ENCODE results near the gene AK3.

AK3 gene

DNA sequence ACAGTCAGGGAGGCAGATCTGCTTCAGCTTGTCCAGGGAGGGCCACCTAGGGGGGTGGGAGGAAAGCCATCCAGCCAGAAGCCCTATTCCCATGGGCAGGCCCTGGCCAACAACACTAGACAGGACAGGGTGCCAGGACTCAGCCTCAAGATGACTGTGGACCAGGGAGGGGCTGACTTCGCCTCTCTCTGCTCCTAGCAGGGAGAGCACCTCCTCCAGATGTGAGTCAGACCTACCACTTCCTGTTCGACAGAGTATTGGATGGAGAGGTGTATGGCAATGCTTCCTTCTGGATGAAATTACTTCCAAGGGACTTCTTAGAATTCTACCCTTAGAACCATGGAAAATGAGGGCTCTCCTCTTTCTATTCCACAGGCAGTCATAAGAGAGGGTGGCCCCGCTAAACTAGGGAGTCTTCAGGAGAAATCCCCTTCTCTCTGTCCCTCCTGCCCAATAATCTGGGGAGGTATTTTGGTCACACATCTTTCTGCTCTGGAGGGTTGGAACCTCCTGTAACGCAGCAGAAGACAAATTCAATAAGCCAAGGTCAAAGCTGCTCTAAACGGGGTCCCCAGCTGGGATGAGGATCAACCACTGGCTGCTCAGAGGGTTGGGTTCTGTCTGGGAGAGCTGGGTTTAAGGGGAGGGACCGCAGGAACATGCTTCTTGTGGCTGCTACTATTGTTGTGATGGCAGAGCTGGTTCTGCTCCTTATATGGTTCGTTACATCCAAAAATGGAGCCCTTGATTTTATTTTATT lies 28.5 kb upstream of the AK3 start:
- Histone ChIP-seq H3K79me2 (ENCODE audit: insufficient read depth, low read length) (no peaks in the 10 kb centered on the region), H3K27me3 (ENCODE audit: low read length) (no peaks in the 10 kb centered on the region), H3K9ac (ENCODE audit: low read length) (no peak overlapping the region), H2AFZ (ENCODE audit: low read depth, low read length, severe bottlenecking) (no peak overlapping the region), H3K4me3 (ENCODE audit: insufficient read depth, low read length, poor library complexity, severe bottlenecking) (no peak overlapping the region), H3K9me2 (replicated peaks; ENCODE audit: insufficient read depth, low read length) (no peaks in the 10 kb centered on the region), H3K4me2 (ENCODE audit: low read depth, low read length, poor library complexity, severe bottlenecking) (no peak overlapping the region), H3K36me3 (ENCODE audit: low read length) (no peaks in the 10 kb centered on the region), H3K9me3 (ENCODE audit: insufficient read depth, low read length) (no peaks in the 10 kb centered on the region), H4K20me1 (ENCODE audit: low read depth, low read length) (no peaks in the 10 kb centered on the region), H3F3A (ENCODE audit: insufficient read depth) (no peaks in the 10 kb centered on the region), H3K27ac (ENCODE audit: low read depth, low read length) (no peak overlapping the region)
- TF ChIP-seq, protein P1, sequence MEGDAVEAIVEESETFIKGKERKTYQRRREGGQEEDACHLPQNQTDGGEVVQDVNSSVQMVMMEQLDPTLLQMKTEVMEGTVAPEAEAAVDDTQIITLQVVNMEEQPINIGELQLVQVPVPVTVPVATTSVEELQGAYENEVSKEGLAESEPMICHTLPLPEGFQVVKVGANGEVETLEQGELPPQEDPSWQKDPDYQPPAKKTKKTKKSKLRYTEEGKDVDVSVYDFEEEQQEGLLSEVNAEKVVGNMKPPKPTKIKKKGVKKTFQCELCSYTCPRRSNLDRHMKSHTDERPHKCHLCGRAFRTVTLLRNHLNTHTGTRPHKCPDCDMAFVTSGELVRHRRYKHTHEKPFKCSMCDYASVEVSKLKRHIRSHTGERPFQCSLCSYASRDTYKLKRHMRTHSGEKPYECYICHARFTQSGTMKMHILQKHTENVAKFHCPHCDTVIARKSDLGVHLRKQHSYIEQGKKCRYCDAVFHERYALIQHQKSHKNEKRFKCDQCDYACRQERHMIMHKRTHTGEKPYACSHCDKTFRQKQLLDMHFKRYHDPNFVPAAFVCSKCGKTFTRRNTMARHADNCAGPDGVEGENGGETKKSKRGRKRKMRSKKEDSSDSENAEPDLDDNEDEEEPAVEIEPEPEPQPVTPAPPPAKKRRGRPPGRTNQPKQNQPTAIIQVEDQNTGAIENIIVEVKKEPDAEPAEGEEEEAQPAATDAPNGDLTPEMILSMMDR (IDR thresholded peaks at IDR 0.05; ENCODE audit: insufficient read depth, low read length, poor library complexity, severe bottlenecking), result no peak
- TF ChIP-seq EZH2phosphoT487 (conservative IDR thresholded peaks at IDR 0.05; ENCODE audit: low read length), result no peak

DNA sequence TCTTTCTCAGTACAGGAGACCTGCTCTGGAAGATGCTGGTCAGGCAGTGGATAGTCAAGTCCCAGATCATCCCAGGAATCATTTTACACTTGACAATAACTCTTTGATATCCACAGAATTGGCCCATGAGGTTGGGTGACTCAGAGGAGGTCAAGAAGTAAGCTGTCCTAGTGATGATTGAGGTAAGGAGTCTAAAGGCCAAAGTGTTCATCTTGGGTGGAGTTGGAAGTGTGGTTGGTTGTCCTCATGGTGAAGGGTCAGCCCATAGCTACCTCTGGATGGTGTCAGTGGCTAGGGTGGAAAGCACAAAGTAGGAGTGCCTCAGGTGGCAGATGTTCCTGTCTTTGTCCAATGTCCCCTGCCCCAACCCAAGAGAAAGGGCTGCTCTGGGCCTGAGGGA lies 27.7 kb upstream of the AK3 start:
- Histone ChIP-seq H3K9me3 (ENCODE audit: insufficient read depth, low read length) (no peaks in the 10 kb centered on the region), H3K9ac (ENCODE audit: low read length) (no peak overlapping the region), H3K27ac (ENCODE audit: low read depth, low read length) (no peak overlapping the region), H3K27me3 (ENCODE audit: low read length) (no peaks in the 10 kb centered on the region), H2AFZ (ENCODE audit: low read depth, low read length, severe bottlenecking) (no peak overlapping the region), H4K20me1 (ENCODE audit: low read depth, low read length) (no peaks in the 10 kb centered on the region), H3K79me2 (ENCODE audit: insufficient read depth, low read length) (no peaks in the 10 kb centered on the region), H3K4me3 (ENCODE audit: insufficient read depth, low read length, poor library complexity, severe bottlenecking) (no peak overlapping the region), H3K36me3 (ENCODE audit: low read length) (no peaks in the 10 kb centered on the region), H3K9me2 (replicated peaks; ENCODE audit: insufficient read depth, low read length) (no peaks in the 10 kb centered on the region), H3F3A (ENCODE audit: insufficient read depth) (no peaks in the 10 kb centered on the region), H3K4me2 (ENCODE audit: low read depth, low read length, poor library complexity, severe bottlenecking) (no peak overlapping the region)
- TF ChIP-seq EZH2phosphoT487 (conservative IDR thresholded peaks at IDR 0.05; ENCODE audit: low read length), result no peak
- TF ChIP-seq, protein P1 (IDR thresholded peaks at IDR 0.05; ENCODE audit: insufficient read depth, low read length, poor library complexity, severe bottlenecking), result no peak

DNA sequence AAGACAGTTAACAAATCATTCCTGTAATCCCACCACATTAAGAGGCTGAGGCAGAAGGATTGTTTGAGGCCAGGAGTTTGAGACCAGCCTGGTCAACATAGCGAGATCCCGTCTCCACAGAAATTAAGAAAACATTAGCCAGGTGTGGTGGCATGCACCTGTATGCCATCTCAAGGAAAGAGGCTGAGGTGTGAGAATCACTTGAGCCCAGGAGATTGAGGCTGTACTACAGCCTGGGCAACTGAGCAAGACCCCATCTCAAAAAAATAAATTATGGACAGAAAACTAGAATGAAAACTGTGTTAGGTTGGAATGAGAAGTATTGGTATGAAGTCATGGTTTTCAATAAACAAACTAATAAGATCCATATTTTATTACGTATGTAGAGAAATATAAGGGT lies 23.0 kb upstream of the AK3 start:
- Histone ChIP-seq H3K27ac (ENCODE audit: low read depth, low read length) (no peak overlapping the region), H4K20me1 (ENCODE audit: low read depth, low read length) (no peaks in the 10 kb centered on the region), H3K9me2 (replicated peaks; ENCODE audit: insufficient read depth, low read length) (no peaks in the 10 kb centered on the region), H3K4me3 (ENCODE audit: insufficient read depth, low read length, poor library complexity, severe bottlenecking) (no peak overlapping the region), H3K9ac (ENCODE audit: low read length) (no peak overlapping the region), H3K4me2 (ENCODE audit: low read depth, low read length, poor library complexity, severe bottlenecking) (no peak overlapping the region), H3F3A (ENCODE audit: insufficient read depth) (no peaks in the 10 kb centered on the region), H3K9me3 (ENCODE audit: insufficient read depth, low read length) (no peaks in the 10 kb centered on the region), H3K27me3 (ENCODE audit: low read length) (no peaks in the 10 kb centered on the region), H3K36me3 (ENCODE audit: low read length) (no peaks in the 10 kb centered on the region), H3K79me2 (ENCODE audit: insufficient read depth, low read length) (no peaks in the 10 kb centered on the region), H2AFZ (ENCODE audit: low read depth, low read length, severe bottlenecking) (no peak overlapping the region)
- TF ChIP-seq EZH2phosphoT487 (conservative IDR thresholded peaks at IDR 0.05; ENCODE audit: low read length), result no peak
- TF ChIP-seq, protein P1 (IDR thresholded peaks at IDR 0.05; ENCODE audit: insufficient read depth, low read length, poor library complexity, severe bottlenecking), result no peak
